Astrocyte of the cerebellum (primary cell): ENCODE data around the gene CTU1.

Experiments
- DNase-seq: peaks from one replicate; pipeline ENCODE4 v3.0.0-alpha.2; 2011; ENCODE audit warnings: low read depth
- H3K4me3 ChIP-seq: 2 replicates; pipeline ENCODE4 v1.5.1; 2011; ENCODE audit warnings: mild to moderate bottlenecking, low read depth, low read length, moderate library complexity
- CTCF ChIP-seq: IDR thresholded peaks from 2 replicates; pipeline ENCODE4 v1.5.1; 2012; ENCODE audit warnings: low read length, low read depth, moderate library complexity, mild to moderate bottlenecking; ENCODE audit errors: missing control alignments
- in situ Hi-C: cut with HindIII; loops from 2 replicates; pipeline ENCODE4 v1.10.0; 2017; ENCODE audit warnings: low sequenced_read_pairs

Gene CTU1

GRCh38 chr19:51140441-51140840, 32.2 kb upstream of the CTU1 start:
- in situ Hi-C loops, result no loop called here
- no peak overlapping the region for H3K4me3 ChIP-seq

GRCh38 chr19:51139299-51140014, 31.2 kb upstream of the CTU1 start:
- no peak for TF ChIP-seq CTCF
- in situ Hi-C loops, result no loop called here
- H3K4me3 ChIP-seq, result no peak overlapping the region
- DNase-seq, result no peak

More at GRCh38 chr19:51140441-51140840, 32.2 kb upstream of the CTU1 start:
- TF ChIP-seq CTCF, result no peak
- DNase-seq, result no peak

GRCh38 chr19:51138549-51138979, 30.4 kb upstream of the CTU1 start:
- no peak for TF ChIP-seq CTCF
- in situ Hi-C loops, result no loop called here
- no peak for DNase-seq
- H3K4me3 ChIP-seq, result no peak overlapping the region

- no peak for TF ChIP-seq CTCF
- in situ Hi-C loops, result no loop called here
- no peak overlapping the region for H3K4me3 ChIP-seq
- no peak for DNase-seq
Observed at GRCh38 chr19:51137792-51138425, 29.7 kb upstream of the CTU1 start.

GRCh38 chr19:51136851-51137551, 28.8 kb upstream of the CTU1 start:
- in situ Hi-C loops, result no loop called here
- TF ChIP-seq CTCF, result no peak
- H3K4me3 ChIP-seq, result no peak overlapping the region
- DNase-seq, result no peak

GRCh38 chr19:51135986-51136762, 28.0 kb upstream of the CTU1 start:
- DNase-seq, result no peak
- in situ Hi-C loops, result no loop called here
- H3K4me3 ChIP-seq, result no peak overlapping the region
- TF ChIP-seq CTCF, result no peak
